Measurements from ENCODE around the gene IPO9.
"Not testable (repeated sequence)": the region's sequence is repeated elsewhere in the genome, so short reads cannot be mapped to it uniquely, and the experiment has no call there.

Gene IPO9

GRCh38 chr1:201847150-201847549, 18.2 kb downstream of the IPO9 start:
- DNase-seq (ENCODE audit: low read depth in 3 of 3, low spot score in 1 of 3): no peak

- no peak for DNase-seq (ENCODE audit: low read depth in 3 of 3, low spot score in 1 of 3)
These were observed 19.3 kb downstream of the IPO9 start for GRCh38 chr1:201848230-201848629.

- no peak for DNase-seq (ENCODE audit: low read depth in 3 of 3, low spot score in 1 of 3)
These were observed 20.6 kb downstream of the IPO9 start for GRCh38 chr1:201849372-201850052.

- no peak for DNase-seq (ENCODE audit: low read depth in 3 of 3, low spot score in 1 of 3)
These were observed 21.1 kb downstream of the IPO9 start for GRCh38 chr1:201850053-201850397.

- no peak for DNase-seq (ENCODE audit: low read depth in 3 of 3, low spot score in 1 of 3)
These were observed 23.0 kb downstream of the IPO9 start for GRCh38 chr1:201851949-201852348.

- not testable (repeated sequence) for DNase-seq (ENCODE audit: low read depth in 3 of 3, low spot score in 1 of 3)
These were observed 27.8 kb downstream of the IPO9 start for GRCh38 chr1:201856722-201857121.

GRCh38 chr1:201859424-201859823, 30.5 kb downstream of the IPO9 start:
- DNase-seq (ENCODE audit: low read depth in 3 of 3, low spot score in 1 of 3): no peak

GRCh38 chr1:201861448-201861847, 32.5 kb downstream of the IPO9 start:
- DNase-seq (ENCODE audit: low read depth in 3 of 3, low spot score in 1 of 3): no peak

- DNase-seq (ENCODE audit: low read depth in 3 of 3, low spot score in 1 of 3): no peak
These were observed 41.4 kb downstream of the IPO9 start for GRCh38 chr1:201870397-201870796.

GRCh38 chr1:201874672-201875071, 45.7 kb downstream of the IPO9 start:
- no peak for DNase-seq (ENCODE audit: low read depth in 3 of 3, low spot score in 1 of 3)

- no peak for DNase-seq (ENCODE audit: low read depth in 3 of 3, low spot score in 1 of 3)
These were observed 47.3 kb downstream of the IPO9 start for GRCh38 chr1:201876148-201876818.

GRCh38 chr1:201877877-201878401, 49.0 kb downstream of the IPO9 start:
- DNase-seq (ENCODE audit: low read depth in 3 of 3, low spot score in 1 of 3): no peak

- no peak for DNase-seq (ENCODE audit: low read depth in 3 of 3, low spot score in 1 of 3)
These were observed 52.1 kb downstream of the IPO9 start for GRCh38 chr1:201880928-201881571.

GRCh38 chr1:201881617-201882016, 52.7 kb downstream of the IPO9 start:
- DNase-seq (ENCODE audit: low read depth in 3 of 3, low spot score in 1 of 3): no peak

- DNase-seq (ENCODE audit: low read depth in 3 of 3, low spot score in 1 of 3): no peak
These were observed 53.7 kb downstream of the IPO9 start for GRCh38 chr1:201882665-201883132.

- no peak for DNase-seq (ENCODE audit: low read depth in 3 of 3, low spot score in 1 of 3)
These were observed 54.3 kb downstream of the IPO9 start for GRCh38 chr1:201883266-201883665.

- DNase-seq (ENCODE audit: low read depth in 3 of 3, low spot score in 1 of 3): no peak
These were observed 54.8 kb downstream of the IPO9 start for GRCh38 chr1:201883786-201884185.

- no peak for DNase-seq (ENCODE audit: low read depth in 3 of 3, low spot score in 1 of 3)
These were observed 55.5 kb downstream of the IPO9 start for GRCh38 chr1:201884425-201884824.

GRCh38 chr1:201885531-201886075, 56.6 kb downstream of the IPO9 start:
- no peak for DNase-seq (ENCODE audit: low read depth in 3 of 3, low spot score in 1 of 3)

GRCh38 chr1:201886103-201886885, 57.3 kb downstream of the IPO9 start:
- no peak for DNase-seq (ENCODE audit: low read depth in 3 of 3, low spot score in 1 of 3)

Data from stimulated activated CD4-positive, alpha-beta T cell treated with anti-CD3 and anti-CD28 coated beads, TNF-alpha, amount 100 ng/mL, for 1 hour (primary cell).